Ovary (tissue), 9 donors: ENCODE measurements around the gene ADCK1. TPM values are rescaled to one million over a fixed set of nuclear protein-coding genes. Genes with fewer than 3 reads are reported as not detected.

Experiments used
- DNase-seq, 5 donors: peaks; one replicate each; pipeline ENCODE4 v3.0.0-alpha.2; 2019 to 2020
- H3K27ac ChIP-seq, 2 donors: fragments of 200-600 bp; one replicate each; pipeline versions ENCODE4 v1.5.1 to v1.8.0; 2019 to 2022
- H3K27me3 ChIP-seq: fragments of 200-600 bp; one replicate; pipeline ENCODE4 v1.8.0; 2022
- H3K36me3 ChIP-seq: fragments of 200-600 bp; sonication (generic); one replicate; pipeline ENCODE4 v1.5.1; 2019
- H3K4me1 ChIP-seq: one replicate; pipeline ENCODE4 v1.8.1; 2013; ENCODE audit warnings: mild to moderate bottlenecking, moderate library complexity; ENCODE audit not compliant: insufficient read depth
- H3K4me3 ChIP-seq: fragments of 200-600 bp; sonication (generic); one replicate; pipeline ENCODE4 v1.5.1; 2017
- H3K9me3 ChIP-seq, 2 donors: fragments of 200-600 bp in 1 of 2; sonication (generic) in 1 of 2; one replicate each; pipeline versions ENCODE4 v1.5.1 to v1.8.1; 2013 to 2019; ENCODE audit warnings: mild to moderate bottlenecking in 1 of 2, moderate library complexity in 1 of 2
- CTCF ChIP-seq, 3 donors: fragments of 450-650 bp in 2 of 3; fragments of 200-600 bp in 1 of 3; IDR thresholded peaks; one replicate each; pipeline versions ENCODE4 v1.5.1 to v1.8.0; 2016 to 2022; ENCODE audit warnings: antibody characterized with exemption in 3 of 3, mild to moderate bottlenecking in 1 of 3
- EP300 ChIP-seq: sonication (generic); formaldehyde crosslinking; IDR thresholded peaks from one replicate; pipeline ENCODE4 v1.6.1; 2017; ENCODE audit warnings: antibody characterized with exemption
- POLR2A ChIP-seq: fragments of 450-650 bp; IDR thresholded peaks from one replicate; pipeline ENCODE4 v1.6.1; 2017; ENCODE audit warnings: antibody characterized with exemption, mild to moderate bottlenecking, moderate library complexity
- WGBS, 3 donors: extraction: QIAGEN DNeasy Blood & Tissue Kit in 1 of 3; methylation state at CpG; one replicate each; pipeline versions ENCODE4 v1.1.5 to v1.1.7; 2013 to 2017; 5-methylcytosine and 5-hydroxymethylcytosine counted together
- intact Hi-C, 4 donors: fragments of 100-400 bp; cut with DNase I; formaldehyde crosslinking; loops; one replicate each; pipeline versions ENCODE4 v1.11.0 to v1.15.1; 2022 to 2023
- polyA plus RNA-seq, 2 donors: library from polyadenylated mRNA; stranded (reverse); fragments of 200-250 nt in 1 of 2; fragments of 350-450 nt in 1 of 2; fragmentation: Illumina TruSeq in 1 of 2; extraction: RNeasy Lipid Tissue Mini Kit (QIAGEN cat#74804) in 1 of 2; gene quantifications; one replicate each; pipeline ENCODE4 v1.2.3, GENCODE V29; 2013 to 2014
- total RNA-seq, 7 donors: library from RNA; depleted of rRNA in 2 of 7; stranded (reverse); fragments of >200 nt in 2 of 7; fragmentation: NEBNext Ultra II Directional in 3 of 7; extraction: Animal tissue kit (Norgen Biotek cat#: 25700) in 3 of 7; gene quantifications; one replicate each; pipeline versions ENCODE4 v1.1.0 to v1.2.4, GENCODE V29; 2016 to 2023
- donor health status: DM: no; HTN: no; CAD: no; lungs with moderate emphysema.
- donor health status: DM: no; HTN: no; CAD: no.
- donor health status: Bipolar disorder and iron deficiency.
- donor health status: DM: yes; HTN: yes; CAD: no.
- donor health status: DM: no; HTN: no; CAD: no.
- donor health status: DM: yes; HTN: yes; CAD: no.

ADCK1 gene
- total and polyA plus RNA-seq, 9 donors: 1.7 to 7.9 (median 6.8) TPM

GRCh38 chr14:77961847-77962580 is 162.1 kb downstream of the ADCK1 start:
- TF ChIP-seq CTCF (IDR thresholded peaks at IDR 0.05) (no peak), POLR2A (no peak), EP300 (no peak)
- H3K9me3 ChIP-seq: no peaks in the 10 kb centered on the region
- 72 to 78% (median 75%) methylated on average over 9 of the region's 9 CpGs for WGBS, 3 donors
- H3K4me3 ChIP-seq: no peak overlapping the region
- intact Hi-C loops: no loop called here
- peaks cover 1% of the 10 kb centered on the region for H3K4me1 ChIP-seq
- H3K36me3 ChIP-seq: no peaks in the 10 kb centered on the region
- no peak overlapping the region for H3K27ac ChIP-seq
- DNase-seq: no peak
- no peaks in the 10 kb centered on the region for H3K27me3 ChIP-seq

GRCh38 chr14:77962731-77963520 is 163.0 kb downstream of the ADCK1 start:
- Histone ChIP-seq H3K4me3 (no peak overlapping the region), H3K36me3 (no peaks in the 10 kb centered on the region), H3K9me3 (no peaks in the 10 kb centered on the region), H3K27me3 (no peaks in the 10 kb centered on the region), H3K27ac (no peak overlapping the region), H3K4me1 (peaks cover 1% of the 10 kb centered on the region)
- WGBS, 3 donors: 71 to 77% (median 73%) methylated on average over 10 of the region's 10 CpGs
- TF ChIP-seq CTCF (IDR thresholded peaks at IDR 0.05): no peak
- no peak for TF ChIP-seq EP300
- no peak for TF ChIP-seq POLR2A
- intact Hi-C loops: no loop called here
- DNase-seq: no peak

- 91 to 98% (median 93%) methylated on average over 3 of the region's 3 CpGs for WGBS, 3 donors
- no peak for DNase-seq
- H3K27me3 ChIP-seq: no peaks in the 10 kb centered on the region
- TF ChIP-seq EP300: no peak
- TF ChIP-seq CTCF (IDR thresholded peaks at IDR 0.05): no peak
- TF ChIP-seq POLR2A: no peak
- H3K4me1 ChIP-seq: peaks cover 1% of the 10 kb centered on the region
- H3K4me3 ChIP-seq: no peak overlapping the region
- H3K9me3 ChIP-seq: no peaks in the 10 kb centered on the region
- H3K27ac ChIP-seq: no peak overlapping the region
- intact Hi-C loops: no loop called here
- no peaks in the 10 kb centered on the region for H3K36me3 ChIP-seq
Measured at GRCh38 chr14:77964586-77964985, 164.7 kb downstream of the ADCK1 start.

GRCh38 chr14:77965050-77965449 is 165.1 kb downstream of the ADCK1 start:
- WGBS, 3 donors: 86 to 92% (median 91%) methylated on average over 4 of the region's 4 CpGs
- TF ChIP-seq POLR2A: no peak
- no peak for TF ChIP-seq CTCF (IDR thresholded peaks at IDR 0.05)
- TF ChIP-seq EP300: no peak
- no peaks in the 10 kb centered on the region for H3K27me3 ChIP-seq
- no peak for DNase-seq
- peaks cover 1% of the 10 kb centered on the region for H3K4me1 ChIP-seq
- intact Hi-C loops: no loop called here
- H3K4me3 ChIP-seq: no peak overlapping the region
- H3K36me3 ChIP-seq: no peaks in the 10 kb centered on the region
- no peak overlapping the region for H3K27ac ChIP-seq
- no peaks in the 10 kb centered on the region for H3K9me3 ChIP-seq
